Measurements from ENCODE around the gene MAK. TPM values are rescaled to one million over a fixed set of nuclear protein-coding genes. Genes with fewer than 3 reads are reported as not detected.
A peak's percentile ranks its signal among the peaks of the same experiment; 100 is the strongest.

The MAK gene
- total and polyA plus RNA-seq, 2 of the 13 experiments (the other 11 are each of a cell fraction or from before 2014, with no cell fraction given): 0.04 TPM; not detected in 1

DNA sequence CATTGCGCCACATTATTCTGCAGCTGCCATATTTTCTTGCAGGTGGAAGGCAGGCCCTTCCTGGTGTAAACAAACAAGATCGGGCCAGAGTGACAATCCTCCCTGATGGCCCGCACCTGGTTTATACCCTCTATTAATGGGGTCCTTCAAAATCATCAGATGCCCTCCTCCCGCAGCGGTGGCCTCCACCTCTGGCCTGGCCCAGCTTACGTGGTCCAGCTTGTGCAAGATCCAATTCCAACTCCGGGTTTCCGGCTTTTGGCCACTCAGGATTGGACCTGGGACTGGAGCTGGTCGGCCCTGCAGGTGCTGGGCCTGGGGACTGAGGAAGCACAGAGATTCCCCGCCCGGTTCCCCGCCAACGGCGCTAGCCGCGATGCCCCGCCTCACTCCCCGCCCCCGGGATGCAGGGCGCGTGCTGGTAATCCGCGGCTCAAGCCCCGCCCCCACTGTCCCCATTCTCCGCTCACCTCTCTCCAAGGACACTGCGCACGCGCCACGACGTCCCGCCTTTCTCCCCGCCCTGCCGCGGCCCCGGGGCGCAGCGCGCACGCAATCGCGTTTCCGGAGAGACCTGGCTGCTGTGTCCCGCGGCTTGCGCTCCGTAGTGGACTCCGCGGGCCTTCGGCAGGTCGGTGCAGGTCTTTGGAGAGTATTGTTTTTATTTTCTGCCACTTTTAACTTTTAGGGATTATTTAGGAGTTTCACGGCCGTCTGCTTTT lies 90.9 kb downstream of the MAK start, which contains the start of gene TMEM14B (continued):
- TF ChIP-seq, protein P1, sequence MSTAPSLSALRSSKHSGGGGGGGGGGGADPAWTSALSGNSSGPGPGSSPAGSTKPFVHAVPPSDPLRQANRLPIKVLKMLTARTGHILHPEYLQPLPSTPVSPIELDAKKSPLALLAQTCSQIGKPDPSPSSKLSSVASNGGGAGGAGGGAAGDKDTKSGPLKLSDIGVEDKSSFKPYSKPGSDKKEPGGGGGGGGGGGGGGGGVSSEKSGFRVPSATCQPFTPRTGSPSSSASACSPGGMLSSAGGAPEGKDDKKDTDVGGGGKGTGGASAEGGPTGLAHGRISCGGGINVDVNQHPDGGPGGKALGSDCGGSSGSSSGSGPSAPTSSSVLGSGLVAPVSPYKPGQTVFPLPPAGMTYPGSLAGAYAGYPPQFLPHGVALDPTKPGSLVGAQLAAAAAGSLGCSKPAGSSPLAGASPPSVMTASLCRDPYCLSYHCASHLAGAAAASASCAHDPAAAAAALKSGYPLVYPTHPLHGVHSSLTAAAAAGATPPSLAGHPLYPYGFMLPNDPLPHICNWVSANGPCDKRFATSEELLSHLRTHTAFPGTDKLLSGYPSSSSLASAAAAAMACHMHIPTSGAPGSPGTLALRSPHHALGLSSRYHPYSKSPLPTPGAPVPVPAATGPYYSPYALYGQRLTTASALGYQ (CRISPR knock-in tag; IDR thresholded peaks at IDR 0.05): peak; percentile 80
- TF ChIP-seq POLR2A (IDR thresholded peaks at IDR 0.05; ENCODE audit: insufficient read depth in 1 of 2, low read depth in 2 of 2, low read length in 2 of 2): peak; percentile 89 to 95
- no peak for TF ChIP-seq MED13 (CRISPR knock-in tag; IDR thresholded peaks at IDR 0.05)
- TF ChIP-seq ZNF33B (CRISPR knock-in tag; IDR thresholded peaks at IDR 0.05): peak; percentile 85
- TF ChIP-seq PHF5A (CRISPR knock-in tag; IDR thresholded peaks at IDR 0.05; ENCODE audit: low read depth, unreplicated experiment): no peak
- TF ChIP-seq ZNF367 (CRISPR knock-in tag; IDR thresholded peaks at IDR 0.05; ENCODE audit: borderline replicate concordance): no peak; the same call in 1 of the 2 replicates
- peak; percentile 98 for TF ChIP-seq PITX1 (CRISPR knock-in tag; IDR thresholded peaks at IDR 0.05)
- TF ChIP-seq TBP (CRISPR knock-in tag; IDR thresholded peaks at IDR 0.05): 0 out of 2 replicates have a peak, but pooled peaks have one; percentile 10
- TF ChIP-seq ZNF607 (CRISPR knock-in tag; IDR thresholded peaks at IDR 0.05; ENCODE audit: borderline replicate concordance): peak; percentile 86
- TF ChIP-seq, protein P2, sequence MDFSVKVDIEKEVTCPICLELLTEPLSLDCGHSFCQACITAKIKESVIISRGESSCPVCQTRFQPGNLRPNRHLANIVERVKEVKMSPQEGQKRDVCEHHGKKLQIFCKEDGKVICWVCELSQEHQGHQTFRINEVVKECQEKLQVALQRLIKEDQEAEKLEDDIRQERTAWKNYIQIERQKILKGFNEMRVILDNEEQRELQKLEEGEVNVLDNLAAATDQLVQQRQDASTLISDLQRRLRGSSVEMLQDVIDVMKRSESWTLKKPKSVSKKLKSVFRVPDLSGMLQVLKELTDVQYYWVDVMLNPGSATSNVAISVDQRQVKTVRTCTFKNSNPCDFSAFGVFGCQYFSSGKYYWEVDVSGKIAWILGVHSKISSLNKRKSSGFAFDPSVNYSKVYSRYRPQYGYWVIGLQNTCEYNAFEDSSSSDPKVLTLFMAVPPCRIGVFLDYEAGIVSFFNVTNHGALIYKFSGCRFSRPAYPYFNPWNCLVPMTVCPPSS (IDR thresholded peaks at IDR 0.05): no peak
- TF ChIP-seq NR3C1 (CRISPR knock-in tag; IDR thresholded peaks at IDR 0.05): no peak
- TF ChIP-seq, protein P3, sequence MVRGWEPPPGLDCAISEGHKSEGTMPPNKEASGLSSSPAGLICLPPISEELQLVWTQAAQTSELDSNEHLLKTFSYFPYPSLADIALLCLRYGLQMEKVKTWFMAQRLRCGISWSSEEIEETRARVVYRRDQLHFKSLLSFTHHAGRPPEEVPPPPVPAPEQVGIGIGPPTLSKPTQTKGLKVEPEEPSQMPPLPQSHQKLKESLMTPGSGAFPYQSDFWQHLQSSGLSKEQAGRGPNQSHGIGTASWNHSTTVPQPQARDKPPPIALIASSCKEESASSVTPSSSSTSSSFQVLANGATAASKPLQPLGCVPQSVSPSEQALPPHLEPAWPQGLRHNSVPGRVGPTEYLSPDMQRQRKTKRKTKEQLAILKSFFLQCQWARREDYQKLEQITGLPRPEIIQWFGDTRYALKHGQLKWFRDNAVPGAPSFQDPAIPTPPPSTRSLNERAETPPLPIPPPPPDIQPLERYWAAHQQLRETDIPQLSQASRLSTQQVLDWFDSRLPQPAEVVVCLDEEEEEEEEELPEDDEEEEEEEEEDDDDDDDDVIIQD (CRISPR knock-in tag; IDR thresholded peaks at IDR 0.05; ENCODE audit: low read depth): peak; percentile 92
- TF ChIP-seq, protein P4, sequence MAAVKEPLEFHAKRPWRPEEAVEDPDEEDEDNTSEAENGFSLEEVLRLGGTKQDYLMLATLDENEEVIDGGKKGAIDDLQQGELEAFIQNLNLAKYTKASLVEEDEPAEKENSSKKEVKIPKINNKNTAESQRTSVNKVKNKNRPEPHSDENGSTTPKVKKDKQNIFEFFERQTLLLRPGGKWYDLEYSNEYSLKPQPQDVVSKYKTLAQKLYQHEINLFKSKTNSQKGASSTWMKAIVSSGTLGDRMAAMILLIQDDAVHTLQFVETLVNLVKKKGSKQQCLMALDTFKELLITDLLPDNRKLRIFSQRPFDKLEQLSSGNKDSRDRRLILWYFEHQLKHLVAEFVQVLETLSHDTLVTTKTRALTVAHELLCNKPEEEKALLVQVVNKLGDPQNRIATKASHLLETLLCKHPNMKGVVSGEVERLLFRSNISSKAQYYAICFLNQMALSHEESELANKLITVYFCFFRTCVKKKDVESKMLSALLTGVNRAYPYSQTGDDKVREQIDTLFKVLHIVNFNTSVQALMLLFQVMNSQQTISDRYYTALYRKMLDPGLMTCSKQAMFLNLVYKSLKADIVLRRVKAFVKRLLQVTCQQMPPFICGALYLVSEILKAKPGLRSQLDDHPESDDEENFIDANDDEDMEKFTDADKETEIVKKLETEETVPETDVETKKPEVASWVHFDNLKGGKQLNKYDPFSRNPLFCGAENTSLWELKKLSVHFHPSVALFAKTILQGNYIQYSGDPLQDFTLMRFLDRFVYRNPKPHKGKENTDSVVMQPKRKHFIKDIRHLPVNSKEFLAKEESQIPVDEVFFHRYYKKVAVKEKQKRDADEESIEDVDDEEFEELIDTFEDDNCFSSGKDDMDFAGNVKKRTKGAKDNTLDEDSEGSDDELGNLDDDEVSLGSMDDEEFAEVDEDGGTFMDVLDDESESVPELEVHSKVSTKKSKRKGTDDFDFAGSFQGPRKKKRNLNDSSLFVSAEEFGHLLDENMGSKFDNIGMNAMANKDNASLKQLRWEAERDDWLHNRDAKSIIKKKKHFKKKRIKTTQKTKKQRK (IDR thresholded peaks at IDR 0.05; ENCODE audit: low read length): no peak
- TF ChIP-seq YY1 (IDR thresholded peaks at IDR 0.05; ENCODE audit: insufficient read depth, insufficient replicate concordance, low read depth, low read length): peak; percentile 76
- TF ChIP-seq, protein P5, sequence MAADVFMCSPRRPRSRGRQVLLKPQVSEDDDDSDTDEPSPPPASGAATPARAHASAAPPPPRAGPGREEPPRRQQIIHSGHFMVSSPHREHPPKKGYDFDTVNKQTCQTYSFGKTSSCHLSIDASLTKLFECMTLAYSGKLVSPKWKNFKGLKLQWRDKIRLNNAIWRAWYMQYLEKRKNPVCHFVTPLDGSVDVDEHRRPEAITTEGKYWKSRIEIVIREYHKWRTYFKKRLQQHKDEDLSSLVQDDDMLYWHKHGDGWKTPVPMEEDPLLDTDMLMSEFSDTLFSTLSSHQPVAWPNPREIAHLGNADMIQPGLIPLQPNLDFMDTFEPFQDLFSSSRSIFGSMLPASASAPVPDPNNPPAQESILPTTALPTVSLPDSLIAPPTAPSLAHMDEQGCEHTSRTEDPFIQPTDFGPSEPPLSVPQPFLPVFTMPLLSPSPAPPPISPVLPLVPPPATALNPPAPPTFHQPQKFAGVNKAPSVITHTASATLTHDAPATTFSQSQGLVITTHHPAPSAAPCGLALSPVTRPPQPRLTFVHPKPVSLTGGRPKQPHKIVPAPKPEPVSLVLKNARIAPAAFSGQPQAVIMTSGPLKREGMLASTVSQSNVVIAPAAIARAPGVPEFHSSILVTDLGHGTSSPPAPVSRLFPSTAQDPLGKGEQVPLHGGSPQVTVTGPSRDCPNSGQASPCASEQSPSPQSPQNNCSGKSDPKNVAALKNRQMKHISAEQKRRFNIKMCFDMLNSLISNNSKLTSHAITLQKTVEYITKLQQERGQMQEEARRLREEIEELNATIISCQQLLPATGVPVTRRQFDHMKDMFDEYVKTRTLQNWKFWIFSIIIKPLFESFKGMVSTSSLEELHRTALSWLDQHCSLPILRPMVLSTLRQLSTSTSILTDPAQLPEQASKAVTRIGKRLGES (CRISPR knock-in tag; IDR thresholded peaks at IDR 0.05; ENCODE audit: borderline replicate concordance): 0 out of 2 replicates have a peak, but pooled peaks have one; percentile 53
- TF ChIP-seq, protein P6, sequence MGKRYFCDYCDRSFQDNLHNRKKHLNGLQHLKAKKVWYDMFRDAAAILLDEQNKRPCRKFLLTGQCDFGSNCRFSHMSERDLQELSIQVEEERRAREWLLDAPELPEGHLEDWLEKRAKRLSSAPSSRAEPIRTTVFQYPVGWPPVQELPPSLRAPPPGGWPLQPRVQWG (CRISPR knock-in tag; IDR thresholded peaks at IDR 0.05; ENCODE audit: borderline replicate concordance, low read depth): no peak
